GM19328 (cell line): Measurements from ENCODE around the gene GPAM.
"Not testable (repeated sequence)": the region's sequence is repeated elsewhere in the genome, so short reads cannot be mapped to it uniquely, and the experiment has no call there.

Source experiments
- ATAC-seq: cut with Tn5 transposase; IDR thresholded peaks from one replicate; pipeline ENCODE4 v1.9.1; 2021; ENCODE audit warnings: mild to moderate bottlenecking, moderate library complexity; ENCODE audit not compliant: unreplicated experiment

The GPAM gene

GRCh38 chr10:112136486-112137153 is 46.9 kb downstream of the GPAM start:
- no peak for ATAC-seq

- ATAC-seq: no peak
Observed at GRCh38 chr10:112135604-112136003, 48.0 kb downstream of the GPAM start.

- no peak for ATAC-seq
Observed at GRCh38 chr10:112132435-112132834, 51.1 kb downstream of the GPAM start.

- ATAC-seq: no peak
Observed at GRCh38 chr10:112131996-112132395, 51.6 kb downstream of the GPAM start.

- no peak for ATAC-seq
Observed at GRCh38 chr10:112131346-112131745, 52.2 kb downstream of the GPAM start.

GRCh38 chr10:112126901-112127300 is 56.7 kb downstream of the GPAM start:
- no peak for ATAC-seq

GRCh38 chr10:112126172-112126571 is 57.4 kb downstream of the GPAM start:
- no peak for ATAC-seq

GRCh38 chr10:112124866-112125265 is 58.7 kb downstream of the GPAM start:
- no peak for ATAC-seq

- ATAC-seq: no peak
Observed at GRCh38 chr10:112122827-112123226, 60.7 kb downstream of the GPAM start.

GRCh38 chr10:112120491-112120890 is 63.1 kb downstream of the GPAM start:
- no peak for ATAC-seq

GRCh38 chr10:112115781-112116385 is 67.7 kb downstream of the GPAM start:
- ATAC-seq: peak; percentile 65

- ATAC-seq: not testable (repeated sequence)
Observed at GRCh38 chr10:112109779-112110178, 73.8 kb downstream of the GPAM start.
